K562 (cell line): ENCODE measurements around the gene ZCCHC24. TPM values are rescaled to one million over a fixed set of nuclear protein-coding genes. Genes with fewer than 3 reads are reported as not detected.

ENCODE experiments used
- ATAC-seq: fragments of 200-7000 bp; cut with Tn5 transposase; 3 replicates; pipeline ENCODE4 v1.9.1; 2020; ENCODE audit warnings: moderate library complexity
- BruUV-seq: library from RNA; stranded (reverse); fragments of 400-500 nt; replicated peaks from 2 replicates; lab custom pipeline; 2021; lab: Mats Ljungman, UMichigan
- CTCF ChIA-PET: fragments of 300-600 bp; formaldehyde crosslinking; extraction: SDS; loops from one replicate; lab custom pipeline; 2021; ENCODE audit warnings: low intra/inter-chr PET ratio; lab: Yijun Ruan, JAX
- POLR2A ChIA-PET: fragments of 300-600, 350-650 bp; sonication (Branson Sonifier 250); formaldehyde crosslinking; extraction: SDS; loops from one replicate; lab custom pipeline; 2021; ENCODE audit warnings: antibody characterized with exemption, inconsistent platforms; lab: Yijun Ruan, JAX
- DNase-seq, 4 experiments: peaks; one replicate each; pipeline versions ENCODE4 v3.0.0 to v3.0.0-alpha.2; 2011 to 2018; ENCODE audit warnings: low spot score in 3 of 4, mixed read lengths in 3 of 4; ENCODE audit errors: extremely low read depth in 1 of 4
- FAIRE-seq: peaks from 2 replicates; lab custom pipeline; 2011; peaks lifted over from hg19 to GRCh38; lab: Jason Lieb, UNC
- H2AFZ ChIP-seq: 2 replicates; pipeline ENCODE4 v1.6.0; 2011; ENCODE audit warnings: low read depth, low read length, control low read depth, inconsistent platforms
- H3K27ac ChIP-seq: fragments of 200-600 bp; 3 replicates; pipeline ENCODE4 v1.8.0; 2011; ENCODE audit warnings: low read depth, mild to moderate bottlenecking, control low read depth, inconsistent platforms, low read length, moderate library complexity, mixed read lengths; ENCODE audit errors: extremely low read depth
- H3K27me3 ChIP-seq, 2 experiments: fragments of 300-600 bp in 1 of 2; 2 replicates in 1 of 2; 3 replicates in 1 of 2; pipeline versions ENCODE4 v1.6.0 to v1.8.0; 2011; ENCODE audit warnings: inconsistent platforms in 2 of 2, low read length in 2 of 2, mild to moderate bottlenecking in 1 of 2, mixed read lengths in 1 of 2, moderate library complexity in 1 of 2; ENCODE audit not compliant: control insufficient read depth in 2 of 2, insufficient read depth in 2 of 2
- H3K36me3 ChIP-seq: fragments of 300-600 bp; 3 replicates; pipeline ENCODE4 v1.8.0; 2011; ENCODE audit warnings: mild to moderate bottlenecking, low read length, inconsistent platforms; ENCODE audit not compliant: control insufficient read depth, insufficient read depth
- H3K4me1 ChIP-seq, 2 experiments: fragments of 200-600 bp in 1 of 2; replicated peaks in 1 of 2; 2 replicates in 1 of 2; 3 replicates in 1 of 2; pipeline versions ENCODE4 v1.5.1 to v1.8.0; 2011; ENCODE audit warnings: inconsistent platforms in 2 of 2, low read length in 2 of 2, mild to moderate bottlenecking in 1 of 2, mixed read lengths in 1 of 2, moderate library complexity in 1 of 2; ENCODE audit not compliant: control insufficient read depth in 2 of 2, insufficient read depth in 2 of 2
- H3K4me2 ChIP-seq: 2 replicates; pipeline ENCODE4 v1.6.1; 2011; ENCODE audit warnings: low read length, control low read depth, inconsistent platforms, mixed read lengths; ENCODE audit not compliant: insufficient read depth
- H3K4me3 ChIP-seq: fragments of 200-600 bp; sonication (generic), shearing (Covaris generic); 2 replicates; pipeline ENCODE4 v1.5.1; 2016; ENCODE audit warnings: control low read depth, inconsistent platforms
- H3K79me2 ChIP-seq: fragments of 200-600 bp; 3 replicates; pipeline ENCODE4 v1.8.0; 2011; ENCODE audit warnings: low read length, inconsistent platforms; ENCODE audit not compliant: control insufficient read depth, insufficient read depth
- H3K9ac ChIP-seq, 2 experiments: 2 replicates each; pipeline versions ENCODE4 v1.6.0 to v1.6.1; 2011; ENCODE audit warnings: low read depth in 2 of 2, low read length in 2 of 2, control low read depth in 1 of 2, inconsistent platforms in 1 of 2, mild to moderate bottlenecking in 1 of 2, mixed read lengths in 1 of 2; ENCODE audit not compliant: insufficient read depth in 1 of 2
- H3K9me1 ChIP-seq: one replicate; pipeline ENCODE4 v1.6.0; 2011; ENCODE audit warnings: inconsistent platforms, mild to moderate bottlenecking, low read length, moderate library complexity; ENCODE audit not compliant: control insufficient read depth, insufficient read depth
- H3K9me3 ChIP-seq: replicated peaks from 2 replicates; pipeline ENCODE4 v1.5.1; 2011; ENCODE audit warnings: low read depth, low read length, inconsistent platforms; ENCODE audit not compliant: control insufficient read depth, insufficient read depth
- H4K20me1 ChIP-seq: replicated peaks from 2 replicates; pipeline ENCODE4 v1.6.1; 2011; ENCODE audit warnings: low read length, inconsistent platforms, mixed read lengths; ENCODE audit not compliant: control insufficient read depth, insufficient read depth
- CREB1 ChIP-seq, 2 experiments: sonication (generic) in 1 of 2; formaldehyde crosslinking in 1 of 2; IDR thresholded peaks; 2 replicates each; pipeline versions ENCODE4 v1.6.1 to v1.8.0; 2012 to 2022; ENCODE audit warnings: inconsistent platforms in 1 of 2, mild to moderate bottlenecking in 1 of 2, missing genetic modification reagents in 1 of 2, moderate library complexity in 1 of 2
- EZH2 ChIP-seq: IDR thresholded peaks from 2 replicates; pipeline ENCODE4 v1.6.1; 2012; ENCODE audit warnings: low read depth, mild to moderate bottlenecking, inconsistent platforms, low read length, borderline replicate concordance
- WGBS: fragments of 100-300 bp; shearing (Covaris generic); methylation state at CpG from one replicate; pipeline ENCODE4 v1.1.6; 2016; ENCODE audit warnings: low coverage, mixed read lengths; ENCODE audit not compliant: insufficient coverage; ENCODE audit errors: missing lambda C conversion rate; 5-methylcytosine and 5-hydroxymethylcytosine counted together
- in situ Hi-C: fragments of 300-500 bp; cut with MboI; formaldehyde crosslinking; loops from 4 replicates; pipeline ENCODE4 v1.15.0; 2018; ENCODE audit warnings: inconsistent platforms, mixed read lengths
- intact Hi-C: fragments of 100-400 bp; cut with micrococcal nuclease; formaldehyde crosslinking; loops from 2 replicates; pipeline ENCODE4 v1.14.2; 2022
- polyA plus RNA-seq, 8 experiments: library from polyadenylated mRNA; depleted of rRNA in 4 of 8; stranded (reverse) in 5 of 8; unstranded in 3 of 8; fragments of >200 nt; fragmentation: Nextera tagmentation in 2 of 8; fragmentation: Illumina TruSeq in 1 of 8; extraction: Ambion mirVana in 2 of 8; extraction: Trizol in 1 of 8; gene quantifications; 2 replicates each; pipeline versions ENCODE4 v1.2.1 to v1.2.3, GENCODE V29; 2011 to 2014; ENCODE audit warnings: inconsistent platforms in 1 of 8, missing spikeins in 1 of 8
- total RNA-seq, 7 experiments: library from RNA; depleted of rRNA in 6 of 7; stranded (reverse); fragments of >200 nt in 6 of 7; fragmentation: Illumina TruSeq in 2 of 7; extraction: Trizol in 2 of 7; gene quantifications; 2 replicates each; pipeline versions ENCODE4 v1.2.1 to v1.2.3, GENCODE V29; 2011 to 2021; ENCODE audit warnings: low replicate concordance in 1 of 7

The ZCCHC24 gene
- total and polyA plus RNA-seq, 9 of the 15 experiments (the other 6 are each of a cell fraction or from before 2014, with no cell fraction given), result 0.84 to 11.0 (median 4.6) TPM

GRCh38 chr10:79409038-79409725 lies 36.2 kb downstream of the ZCCHC24 start:
- Histone ChIP-seq H4K20me1 (peaks cover 13% of the 10 kb centered on the region; the same call in 1 of the 2 replicates), H3K36me3 (no peaks in the 10 kb centered on the region), H3K4me1 (peaks cover 30 to 56% of the 10 kb centered on the region in 2 experiments), H3K4me2 (no peak overlapping the region)
- in situ Hi-C loops, result no loop called here
- FAIRE-seq (no peak), DNase-seq (no peak)
- POLR2A ChIA-PET, result interaction anchor here (1.4 kb wide), 1 partner anchor 51 kb away, joined by 3 read pairs; no protein-coding TSS in a partner anchor
- TF ChIP-seq EZH2, result no peak
- TF ChIP-seq CREB1 (IDR thresholded peaks at IDR 0.05), result no peak
- TF ChIP-seq CREB1 (CRISPR knock-in tag; IDR thresholded peaks at IDR 0.05), result 0 out of 2 replicates have a peak, but pooled peaks have one; percentile 17
- TF ChIP-seq, all 486 proteins: peak for 1
- H3K27ac ChIP-seq, result no peak overlapping the region
- CTCF ChIA-PET, result no interaction called here
- 38% methylated on average over 6 of the region's 6 CpGs for WGBS
- no peaks in the 10 kb centered on the region for H3K27me3 ChIP-seq
- BruUV-seq, result no TSS peak
- no peaks in the 10 kb centered on the region for H3K79me2 ChIP-seq
- no peak overlapping the region for H3K4me3 ChIP-seq
- no peak overlapping the region for H2AFZ ChIP-seq
- intact Hi-C loops, result no loop called here
- H3K9ac ChIP-seq, result peak overlapping the region in 1 of 2 experiments; percentile 15; a peak in 2 of 4 replicates
- no peaks in the 10 kb centered on the region for H3K9me1 ChIP-seq
- no peak for ATAC-seq
- no peaks in the 10 kb centered on the region for H3K9me3 ChIP-seq
